Adrenal gland (tissue), 12 donors: ENCODE results near the gene MSANTD1. TPM values are rescaled to one million over a fixed set of nuclear protein-coding genes. Genes with fewer than 3 reads are reported as not detected.

Experiments
- DNase-seq, 7 donors: peaks; one replicate each; pipeline ENCODE4 v3.0.0-alpha.2; 2019 to 2020
- H3K27ac ChIP-seq, 5 donors: fragments of 200-600 bp; sonication (generic) in 4 of 5; 1 replicate in 3 of 5; 2 replicates in 2 of 5; pipeline versions ENCODE4 v1.5.1 to v1.8.0; 2016 to 2020; ENCODE audit warnings: mild to moderate bottlenecking in 1 of 5
- H3K27me3 ChIP-seq: fragments of 200-600 bp; 2 replicates; pipeline ENCODE4 v1.8.0; 2021
- H3K36me3 ChIP-seq, 2 donors: fragments of 200-600 bp; replicated peaks in 1 of 2; 1 replicate in 1 of 2; 2 replicates in 1 of 2; pipeline versions ENCODE4 v1.5.1 to v1.8.0; 2018 to 2022
- H3K4me1 ChIP-seq, 2 donors: fragments of 200-600 bp; replicated peaks in 1 of 2; 1 replicate in 1 of 2; 2 replicates in 1 of 2; pipeline versions ENCODE4 v1.5.1 to v1.8.0; 2018 to 2021
- H3K4me3 ChIP-seq, 4 donors: fragments of 200-600 bp; sonication (generic) in 3 of 4; one replicate each; pipeline ENCODE4 v1.5.1; 2016 to 2018
- H3K9me3 ChIP-seq, 3 donors: fragments of 200-600 bp; sonication (generic) in 1 of 3; replicated peaks in 1 of 3; 1 replicate in 2 of 3; 2 replicates in 1 of 3; pipeline versions ENCODE4 v1.5.1 to v1.8.0; 2016 to 2021
- POLR2A ChIP-seq, 2 donors: fragments of 450-650 bp; IDR thresholded peaks; one replicate each; pipeline ENCODE4 v1.6.1; 2017; ENCODE audit warnings: antibody characterized with exemption in 2 of 2, mild to moderate bottlenecking in 2 of 2, moderate library complexity in 1 of 2
- WGBS, 4 donors: extraction: QIAGEN DNeasy Blood & Tissue Kit in 2 of 4; methylation state at CpG; one replicate each; pipeline versions ENCODE4 v1.1.5 to v1.1.7; 2013 to 2017; 5-methylcytosine and 5-hydroxymethylcytosine counted together
- intact Hi-C, 2 donors: fragments of 100-400 bp; cut with DNase I; formaldehyde crosslinking; loops; one replicate each; pipeline versions ENCODE4 v1.14.1 to v1.15.0; 2022 to 2023
- polyA plus RNA-seq, 3 donors: library from polyadenylated mRNA; stranded (reverse); fragments of 200-250 nt in 2 of 3; fragments of 350-450 nt in 1 of 3; fragmentation: Illumina TruSeq in 1 of 3; extraction: RNeasy Lipid Tissue Mini Kit (QIAGEN cat#74804) in 1 of 3; gene quantifications; one replicate each; pipeline ENCODE4 v1.2.3, GENCODE V29; 2013 to 2014
- total RNA-seq, 9 donors: library from RNA; depleted of rRNA in 4 of 9; stranded (reverse); fragments of >200 nt in 4 of 9; fragments of 120-200 nt in 1 of 9; fragmentation: NEBNext Ultra II Directional in 1 of 9; extraction: Animal tissue kit (Norgen Biotek cat#: 25700) in 1 of 9; gene quantifications; one replicate each; pipeline versions ENCODE4 v1.1.0 to v1.2.4, GENCODE V29; 2013 to 2023
- TF ChIP-seq, protein P1 (sequence below), 6 experiments: fragments of 450-650 bp in 4 of 6; fragments of 200-600 bp in 2 of 6; sonication (generic) in 1 of 6; IDR thresholded peaks; 1 replicate in 5 of 6; 2 replicates in 1 of 6; pipeline versions ENCODE4 v1.5.1 to v1.8.0; 2016 to 2021; ENCODE audit warnings: antibody characterized with exemption in 6 of 6, mild to moderate bottlenecking in 2 of 6, moderate library complexity in 1 of 6
- donor health status: healthy with polysubstance abuse.
- donor health status: Bipolar disorder and iron deficiency.
- donor health status: DM: yes; HTN: yes; CAD: no.
- donor health status: DM: no; HTN: no; CAD: no.
- donor health status: DM: no; HTN: no; CAD: no.
- donor health status: DM: yes; HTN: yes; CAD: no.

The MSANTD1 gene
- total and polyA plus RNA-seq, 12 donors: 0.05 to 3.0 (median 0.40) TPM; not detected in 1

DNA sequence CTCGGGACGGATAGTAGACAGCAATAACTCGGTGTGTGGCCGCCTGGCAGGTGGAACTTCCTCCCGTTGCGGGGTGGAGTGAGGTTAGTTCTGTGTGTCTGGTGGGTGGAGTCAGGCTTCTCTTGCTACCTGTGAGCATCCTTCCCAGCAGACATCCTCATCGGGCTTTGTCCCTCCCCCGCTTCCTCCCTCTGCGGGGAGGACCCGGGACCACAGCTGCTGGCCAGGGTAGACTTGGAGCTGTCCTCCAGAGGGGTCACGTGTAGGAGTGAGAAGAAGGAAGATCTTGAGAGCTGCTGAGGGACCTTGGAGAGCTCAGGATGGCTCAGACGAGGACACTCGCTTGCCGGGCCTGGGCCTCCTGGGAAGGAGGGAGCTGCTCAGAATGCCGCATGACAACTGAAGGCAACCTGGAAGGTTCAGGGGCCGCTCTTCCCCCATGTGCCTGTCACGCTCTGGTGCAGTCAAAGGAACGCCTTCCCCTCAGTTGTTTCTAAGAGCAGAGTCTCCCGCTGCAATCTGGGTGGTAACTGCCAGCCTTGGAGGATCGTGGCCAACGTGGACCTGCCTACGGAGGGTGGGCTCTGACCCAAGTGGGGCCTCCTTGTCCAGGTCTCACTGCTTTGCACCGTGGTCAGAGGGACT lies 5.7 kb upstream of the MSANTD1 start:
- no peak for TF ChIP-seq POLR2A (IDR thresholded peaks at IDR 0.05)
- Histone ChIP-seq H3K27me3 (no peaks in the 10 kb centered on the region), H3K4me3 (no peak overlapping the region), H3K36me3 (peaks cover 0 to 38% of the 10 kb centered on the region in 2 donors), H3K9me3 (no peaks in the 10 kb centered on the region), H3K4me1 (no peaks in the 10 kb centered on the region), H3K27ac (no peak overlapping the region)
- no peak for DNase-seq
- WGBS, 4 donors: 81 to 88% (median 83%) methylated on average over 12 to 23 of the region's 23 CpGs
- intact Hi-C loops: no loop called here

DNA sequence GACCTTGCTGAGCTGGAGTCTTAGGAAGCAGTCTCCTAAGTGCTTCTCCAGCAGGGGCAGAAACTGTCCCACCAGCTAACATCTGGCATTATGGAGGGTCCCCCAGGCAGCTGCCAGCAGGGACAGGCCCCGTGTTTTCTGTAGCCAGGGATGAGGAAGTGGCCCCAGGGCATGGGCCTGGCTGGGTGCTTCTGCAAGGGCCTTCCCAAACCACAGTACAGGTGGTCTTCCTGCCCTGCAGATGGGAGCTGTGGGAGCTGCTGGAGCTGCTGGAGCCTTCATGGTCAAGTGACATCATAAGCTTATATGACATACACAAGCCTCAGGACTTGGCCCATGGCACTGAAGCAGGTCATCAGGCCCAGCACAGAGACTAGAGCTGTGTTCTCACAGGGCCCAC lies 5.0 kb upstream of the MSANTD1 start:
- DNase-seq: no peak
- no peaks in the 10 kb centered on the region for H3K4me1 ChIP-seq
- intact Hi-C loops: no loop called here
- TF ChIP-seq, protein P1, sequence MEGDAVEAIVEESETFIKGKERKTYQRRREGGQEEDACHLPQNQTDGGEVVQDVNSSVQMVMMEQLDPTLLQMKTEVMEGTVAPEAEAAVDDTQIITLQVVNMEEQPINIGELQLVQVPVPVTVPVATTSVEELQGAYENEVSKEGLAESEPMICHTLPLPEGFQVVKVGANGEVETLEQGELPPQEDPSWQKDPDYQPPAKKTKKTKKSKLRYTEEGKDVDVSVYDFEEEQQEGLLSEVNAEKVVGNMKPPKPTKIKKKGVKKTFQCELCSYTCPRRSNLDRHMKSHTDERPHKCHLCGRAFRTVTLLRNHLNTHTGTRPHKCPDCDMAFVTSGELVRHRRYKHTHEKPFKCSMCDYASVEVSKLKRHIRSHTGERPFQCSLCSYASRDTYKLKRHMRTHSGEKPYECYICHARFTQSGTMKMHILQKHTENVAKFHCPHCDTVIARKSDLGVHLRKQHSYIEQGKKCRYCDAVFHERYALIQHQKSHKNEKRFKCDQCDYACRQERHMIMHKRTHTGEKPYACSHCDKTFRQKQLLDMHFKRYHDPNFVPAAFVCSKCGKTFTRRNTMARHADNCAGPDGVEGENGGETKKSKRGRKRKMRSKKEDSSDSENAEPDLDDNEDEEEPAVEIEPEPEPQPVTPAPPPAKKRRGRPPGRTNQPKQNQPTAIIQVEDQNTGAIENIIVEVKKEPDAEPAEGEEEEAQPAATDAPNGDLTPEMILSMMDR (IDR thresholded peaks at IDR 0.05): no peak
- no peak for TF ChIP-seq POLR2A (IDR thresholded peaks at IDR 0.05)
- peaks cover 0 to 30% of the 10 kb centered on the region in 2 donors for H3K36me3 ChIP-seq
- no peak overlapping the region for H3K27ac ChIP-seq
- no peaks in the 10 kb centered on the region for H3K9me3 ChIP-seq
- no peaks in the 10 kb centered on the region for H3K27me3 ChIP-seq
- H3K4me3 ChIP-seq: no peak overlapping the region
- WGBS, 4 donors: 50 to 72% (median 67%) methylated on average over 1 of the region's 1 CpG; no CpG with 5 or more reads in 1 of the 4 donors

DNA sequence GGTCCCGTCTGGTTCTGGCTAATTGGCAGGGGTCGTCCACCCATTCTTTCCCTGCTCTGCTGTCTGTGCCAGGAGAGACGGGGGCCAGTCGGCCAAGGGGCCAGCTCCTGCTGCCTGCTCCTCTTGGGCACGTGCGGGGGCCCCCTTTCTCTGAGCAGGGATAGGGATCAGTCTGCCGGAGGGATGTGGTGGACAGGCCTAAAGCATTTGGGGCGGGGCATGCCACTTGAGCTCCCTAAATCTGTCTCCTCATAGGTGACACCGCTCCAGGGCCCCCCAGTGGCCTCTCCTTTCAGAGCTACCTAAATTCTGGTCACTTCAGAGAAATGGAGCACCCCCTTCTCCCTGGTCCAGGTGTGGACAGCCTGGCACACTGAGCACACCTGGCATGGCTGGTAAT lies 4.2 kb upstream of the MSANTD1 start:
- intact Hi-C loops: no loop called here
- no peak overlapping the region for H3K4me3 ChIP-seq
- no peaks in the 10 kb centered on the region for H3K9me3 ChIP-seq
- no peak overlapping the region for H3K27ac ChIP-seq
- TF ChIP-seq, protein P1 (IDR thresholded peaks at IDR 0.05): no peak
- no peak for TF ChIP-seq POLR2A (IDR thresholded peaks at IDR 0.05)
- no peaks in the 10 kb centered on the region for H3K27me3 ChIP-seq
- H3K36me3 ChIP-seq: peaks cover 0 to 23% of the 10 kb centered on the region in 2 donors
- 88 to 97% (median 90%) methylated on average over 7 to 9 of the region's 9 CpGs for WGBS, 4 donors
- DNase-seq: no peak
- H3K4me1 ChIP-seq: no peaks in the 10 kb centered on the region

DNA sequence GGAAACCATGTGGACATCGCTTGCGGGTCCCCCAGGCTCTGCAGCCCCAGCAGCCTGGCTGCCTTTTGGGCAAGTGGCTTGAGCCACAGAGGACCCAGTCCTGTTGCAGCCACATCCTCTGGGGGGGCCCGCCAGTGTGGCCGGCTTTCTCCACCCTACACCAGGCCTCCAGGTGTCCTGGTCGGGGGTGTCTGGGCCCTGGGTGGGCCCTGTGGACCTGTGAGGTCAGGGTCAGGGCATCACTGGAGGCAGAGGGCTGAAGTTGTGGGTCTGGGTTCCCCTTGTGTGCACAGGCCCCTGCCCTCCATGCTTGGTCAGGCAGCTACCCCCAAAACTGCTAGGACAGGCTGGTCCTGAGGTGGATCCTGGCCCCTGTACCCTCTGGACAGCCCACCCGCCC lies 3.3 kb upstream of the MSANTD1 start:
- peaks cover 0 to 14% of the 10 kb centered on the region in 2 donors for H3K36me3 ChIP-seq
- no peak for DNase-seq
- TF ChIP-seq, protein P1 (IDR thresholded peaks at IDR 0.05): no peak
- TF ChIP-seq POLR2A (IDR thresholded peaks at IDR 0.05): no peak
- no peak overlapping the region for H3K4me3 ChIP-seq
- H3K9me3 ChIP-seq: no peaks in the 10 kb centered on the region
- intact Hi-C loops: no loop called here
- H3K27me3 ChIP-seq: no peaks in the 10 kb centered on the region
- no peak overlapping the region for H3K27ac ChIP-seq
- WGBS, 4 donors: 78 to 90% methylated on average over 6 of the region's 6 CpGs; no CpG with 5 or more reads in 2 of the 4 donors
- no peaks in the 10 kb centered on the region for H3K4me1 ChIP-seq
